ENCODE data around the gene S1PR4. TPM values are rescaled to one million over a fixed set of nuclear protein-coding genes. Genes with fewer than 3 reads are reported as not detected.
"Not testable (repeated sequence)": the region's sequence is repeated elsewhere in the genome, so short reads cannot be mapped to it uniquely, and the experiment has no call there.

S1PR4 gene
- total RNA-seq, 1 donor from 2014 or later: not detected

DNA sequence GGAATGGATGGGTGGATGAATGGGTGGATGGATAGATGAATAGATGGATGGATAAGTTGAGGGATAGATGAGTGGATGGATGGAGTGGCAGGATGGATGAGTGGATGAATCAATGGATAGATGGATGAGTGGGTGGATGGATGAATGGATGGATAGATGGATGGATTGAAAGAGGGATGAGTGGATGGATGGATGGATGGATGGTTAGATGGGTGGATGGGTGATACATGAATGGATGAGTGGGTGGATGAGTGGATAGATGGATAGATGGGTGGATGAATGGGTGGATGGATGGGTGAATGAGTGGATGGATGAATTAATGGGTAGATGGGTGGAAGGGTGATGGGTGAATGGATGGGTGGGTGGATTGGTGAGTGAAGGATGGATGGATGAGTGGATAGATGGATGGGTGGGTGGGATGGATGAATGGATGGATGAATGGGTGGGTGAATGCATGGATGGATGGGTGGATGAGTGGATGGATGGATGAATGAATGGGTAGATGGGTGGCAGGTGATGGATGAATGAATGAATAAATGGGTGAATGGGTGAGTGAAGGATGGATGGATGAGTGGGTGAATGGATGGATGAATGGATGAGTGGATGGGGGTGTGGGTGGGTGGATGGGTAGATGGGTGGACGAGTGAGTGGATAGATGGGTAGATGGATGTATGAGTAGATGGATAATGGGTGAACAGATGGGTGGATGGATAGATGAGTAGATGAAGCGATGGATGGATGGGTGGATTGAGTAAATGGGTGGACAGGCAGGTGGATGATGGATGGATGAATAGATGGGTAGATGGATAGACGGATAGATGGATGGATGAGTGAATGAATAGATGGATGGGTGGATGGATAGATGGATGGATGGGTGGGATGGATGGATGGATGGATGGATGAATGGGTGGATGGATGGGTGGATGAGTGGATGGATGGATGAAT, 25.0 kb upstream of the S1PR4 start:
- no peaks in the 10 kb centered on the region for H3K4me1 Mint-ChIP-seq
- H3K4me3 Mint-ChIP-seq: no peak overlapping the region
- no peaks in the 10 kb centered on the region for H3K36me3 Mint-ChIP-seq
- no peak overlapping the region for H3K27ac Mint-ChIP-seq
- TF ChIP-seq, protein P1, sequence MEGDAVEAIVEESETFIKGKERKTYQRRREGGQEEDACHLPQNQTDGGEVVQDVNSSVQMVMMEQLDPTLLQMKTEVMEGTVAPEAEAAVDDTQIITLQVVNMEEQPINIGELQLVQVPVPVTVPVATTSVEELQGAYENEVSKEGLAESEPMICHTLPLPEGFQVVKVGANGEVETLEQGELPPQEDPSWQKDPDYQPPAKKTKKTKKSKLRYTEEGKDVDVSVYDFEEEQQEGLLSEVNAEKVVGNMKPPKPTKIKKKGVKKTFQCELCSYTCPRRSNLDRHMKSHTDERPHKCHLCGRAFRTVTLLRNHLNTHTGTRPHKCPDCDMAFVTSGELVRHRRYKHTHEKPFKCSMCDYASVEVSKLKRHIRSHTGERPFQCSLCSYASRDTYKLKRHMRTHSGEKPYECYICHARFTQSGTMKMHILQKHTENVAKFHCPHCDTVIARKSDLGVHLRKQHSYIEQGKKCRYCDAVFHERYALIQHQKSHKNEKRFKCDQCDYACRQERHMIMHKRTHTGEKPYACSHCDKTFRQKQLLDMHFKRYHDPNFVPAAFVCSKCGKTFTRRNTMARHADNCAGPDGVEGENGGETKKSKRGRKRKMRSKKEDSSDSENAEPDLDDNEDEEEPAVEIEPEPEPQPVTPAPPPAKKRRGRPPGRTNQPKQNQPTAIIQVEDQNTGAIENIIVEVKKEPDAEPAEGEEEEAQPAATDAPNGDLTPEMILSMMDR (IDR thresholded peaks at IDR 0.05; ENCODE audit: unreplicated experiment): no peak
- DNase-seq (ENCODE audit: low spot score in 2 of 2, unreplicated experiment in 2 of 2): no peak
- H3K27me3 Mint-ChIP-seq (ENCODE audit: low read depth): peaks cover 25% of the 10 kb centered on the region
- no peaks in the 10 kb centered on the region for H3K9me3 Mint-ChIP-seq

DNA sequence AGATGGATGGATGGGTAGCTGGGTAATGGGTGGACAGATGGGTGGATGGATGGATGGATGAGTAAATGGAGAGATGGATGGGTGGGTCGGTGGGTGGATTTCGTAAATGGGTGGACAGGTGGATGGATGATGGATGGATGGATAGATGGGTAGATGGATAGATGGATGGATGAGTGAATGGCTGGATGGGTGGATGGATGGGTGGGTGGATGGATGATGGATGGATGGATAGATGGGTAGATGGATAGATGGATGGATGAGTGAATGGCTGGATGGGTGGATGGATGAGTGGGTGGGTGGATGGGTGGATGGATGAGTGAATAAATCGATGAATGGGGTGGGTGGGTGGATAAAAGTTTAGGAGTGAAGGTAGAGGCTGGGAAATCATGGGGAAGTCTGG, 24.1 kb upstream of the S1PR4 start:
- DNase-seq (ENCODE audit: low spot score in 2 of 2, unreplicated experiment in 2 of 2); H3K4me3 Mint-ChIP-seq; H3K36me3 Mint-ChIP-seq; H3K9me3 Mint-ChIP-seq; H3K4me1 Mint-ChIP-seq; H3K27ac Mint-ChIP-seq: not testable (repeated sequence)
- H3K27me3 Mint-ChIP-seq (ENCODE audit: low read depth): peaks cover 19% of the 10 kb centered on the region

DNA sequence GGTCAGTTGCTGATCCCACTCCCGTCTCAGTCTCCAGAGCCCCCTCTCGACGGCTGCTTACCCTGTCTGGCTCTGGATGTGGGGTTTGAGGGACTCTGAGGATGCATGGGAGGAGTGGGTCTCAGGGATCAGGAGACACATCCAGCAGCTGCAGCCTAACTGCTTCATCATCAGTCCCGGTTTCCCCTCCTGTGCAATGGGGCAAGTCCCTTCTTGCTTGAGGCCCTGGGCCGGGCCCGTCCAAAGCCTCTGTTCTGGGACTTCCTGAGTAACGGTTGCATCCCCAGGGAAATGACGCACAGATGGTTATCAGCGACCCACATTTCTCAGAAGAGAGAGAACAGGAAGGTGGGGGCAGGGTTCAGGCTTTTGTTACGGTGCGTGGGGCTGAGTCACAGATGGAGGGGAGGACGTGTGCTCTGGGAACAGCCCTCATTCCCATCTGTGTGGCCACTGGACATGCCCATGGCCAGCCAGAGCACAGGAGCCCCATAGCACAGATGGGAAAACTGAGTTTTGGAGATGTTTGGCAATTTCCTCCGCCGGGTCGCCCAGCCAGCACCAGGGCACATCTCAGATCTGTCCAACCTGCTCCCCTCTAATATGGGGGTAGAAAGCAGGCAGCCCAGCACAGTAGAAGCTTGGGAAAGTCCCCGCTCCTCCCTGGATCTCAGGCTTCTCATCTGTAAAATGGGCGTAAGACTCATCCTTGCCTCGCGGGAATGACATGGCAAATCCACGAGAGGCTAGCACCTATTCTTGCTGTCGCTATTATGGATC, 23.4 kb upstream of the S1PR4 start:
- peaks cover 1% of the 10 kb centered on the region for H3K9me3 Mint-ChIP-seq
- no peak for DNase-seq (ENCODE audit: low spot score in 2 of 2, unreplicated experiment in 2 of 2)
- H3K27me3 Mint-ChIP-seq (ENCODE audit: low read depth): peaks cover 12% of the 10 kb centered on the region
- TF ChIP-seq, protein P1 (IDR thresholded peaks at IDR 0.05; ENCODE audit: unreplicated experiment): no peak
- no peak overlapping the region for H3K4me3 Mint-ChIP-seq
- H3K36me3 Mint-ChIP-seq: no peaks in the 10 kb centered on the region
- H3K4me1 Mint-ChIP-seq: no peaks in the 10 kb centered on the region
- H3K27ac Mint-ChIP-seq: no peak overlapping the region

DNA sequence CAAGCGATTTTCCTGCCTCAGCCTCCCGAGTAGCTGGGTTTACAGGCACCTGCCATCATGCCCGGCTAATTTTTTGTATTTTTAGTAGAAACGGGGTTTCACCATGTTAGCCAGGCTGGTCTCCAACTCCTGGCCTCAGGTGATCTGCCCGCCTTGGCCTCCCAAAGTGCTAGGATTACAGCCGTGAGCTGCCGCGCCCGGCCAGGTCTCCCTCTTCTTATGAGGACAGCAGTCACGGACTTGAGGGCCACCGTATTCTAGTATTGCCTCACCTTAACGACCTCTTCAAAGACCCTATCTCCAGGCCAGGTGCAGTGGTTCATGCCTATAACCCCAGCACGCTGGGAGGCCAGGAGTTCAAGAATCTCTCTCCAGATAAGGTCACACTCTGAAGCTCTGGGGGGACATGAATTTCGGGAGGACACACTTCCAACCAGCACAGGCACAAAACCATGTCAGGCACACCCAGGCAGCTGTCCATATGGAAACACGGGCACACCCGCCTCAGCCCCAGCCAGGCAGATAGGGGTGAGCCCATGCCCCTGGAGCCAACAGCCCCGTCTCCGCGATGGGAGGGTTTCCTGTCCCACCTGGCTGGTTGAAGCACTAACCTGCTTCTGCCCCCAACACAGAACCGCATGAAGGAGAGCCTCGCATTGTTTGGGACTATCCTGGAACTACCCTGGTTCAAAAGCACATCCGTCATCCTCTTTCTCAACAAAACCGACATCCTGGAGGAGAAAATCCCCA, 21.3 kb upstream of the S1PR4 start:
- Mint-ChIP-seq H3K4me1 (no peaks in the 10 kb centered on the region), H3K4me3 (no peak overlapping the region), H3K9me3 (peaks cover 4% of the 10 kb centered on the region), H3K36me3 (no peaks in the 10 kb centered on the region), H3K27ac (no peak overlapping the region), H3K27me3 (ENCODE audit: low read depth) (peaks cover 6% of the 10 kb centered on the region)
- DNase-seq (ENCODE audit: low spot score in 2 of 2, unreplicated experiment in 2 of 2): no peak
- TF ChIP-seq, protein P1 (IDR thresholded peaks at IDR 0.05; ENCODE audit: unreplicated experiment): no peak

DNA sequence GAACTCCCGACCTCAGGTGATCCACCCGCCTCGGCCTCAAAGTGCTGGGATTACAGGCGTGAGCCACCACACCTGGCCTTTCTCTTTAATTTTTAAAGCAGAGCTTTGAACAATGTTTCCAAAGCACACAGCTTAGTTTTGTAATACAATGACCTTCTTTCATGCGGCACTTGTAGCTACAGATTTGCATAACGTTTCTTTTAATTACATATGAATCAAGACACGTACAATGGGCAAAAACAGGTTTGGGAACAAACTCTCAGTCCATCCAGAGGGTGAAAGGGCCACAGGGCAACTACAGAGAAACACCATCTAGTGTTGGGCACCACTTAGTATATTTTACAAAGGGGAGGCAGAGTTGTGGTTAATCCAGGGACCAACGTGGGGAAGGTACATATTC, 19.0 kb upstream of the S1PR4 start:
- TF ChIP-seq, protein P1 (IDR thresholded peaks at IDR 0.05; ENCODE audit: unreplicated experiment): no peak
- no peak overlapping the region for H3K4me3 Mint-ChIP-seq
- peaks cover 17% of the 10 kb centered on the region for H3K27me3 Mint-ChIP-seq (ENCODE audit: low read depth)
- H3K27ac Mint-ChIP-seq: no peak overlapping the region
- no peaks in the 10 kb centered on the region for H3K36me3 Mint-ChIP-seq
- H3K4me1 Mint-ChIP-seq: peaks cover 5% of the 10 kb centered on the region
- DNase-seq (ENCODE audit: low spot score in 2 of 2, unreplicated experiment in 2 of 2): no peak
- peaks cover 4% of the 10 kb centered on the region for H3K9me3 Mint-ChIP-seq
